SK-N-SH treated with all-trans-retinoic acid at 6 μM for 48 hours (cell line): ENCODE results near the gene ZNF239.
"Not testable (repeated sequence)": the region's sequence is repeated elsewhere in the genome, so short reads cannot be mapped to it uniquely, and the experiment has no call there.

Experiments used
- ATAC-seq: fragments of 200-7000 bp; cut with Tn5 transposase; 3 replicates; pipeline ENCODE4 v1.9.1; 2020; ENCODE audit warnings: mild to moderate bottlenecking, moderate library complexity
- ARNTL ChIP-seq: fragments of 450-650 bp; formaldehyde crosslinking; IDR thresholded peaks from 2 replicates; pipeline ENCODE4 v1.5.0; 2020; ENCODE audit warnings: low read depth, mild to moderate bottlenecking, moderate library complexity, borderline replicate concordance
- GLIS3 ChIP-seq: fragments of 250-450 bp; sonication (Bioruptor Pico); IDR thresholded peaks from 2 replicates; pipeline ENCODE4 v1.5.0; 2020; ENCODE audit warnings: mild to moderate bottlenecking, moderate library complexity
- RARB ChIP-seq: fragments of 250-450 bp; sonication (Bioruptor Pico); IDR thresholded peaks from 2 replicates; pipeline ENCODE4 v1.8.0; 2021; ENCODE audit warnings: mild to moderate bottlenecking, moderate library complexity
- SNAI2 ChIP-seq: fragments of 250-450 bp; sonication (Bioruptor Pico); IDR thresholded peaks from 2 replicates; pipeline ENCODE4 v1.5.0; 2020; ENCODE audit warnings: mild to moderate bottlenecking, moderate library complexity
- TCF4 ChIP-seq: fragments of 250-450 bp; sonication (Bioruptor Pico); IDR thresholded peaks from 2 replicates; pipeline ENCODE4 v1.8.0; 2021; ENCODE audit warnings: mild to moderate bottlenecking, moderate library complexity, borderline replicate concordance
- TSHZ2 ChIP-seq: fragments of 250-450 bp; sonication (Bioruptor Pico); IDR thresholded peaks from 2 replicates; pipeline ENCODE4 v1.5.0; 2020; ENCODE audit warnings: mild to moderate bottlenecking, moderate library complexity
- ZFP3 ChIP-seq: fragments of 250-450 bp; sonication (Bioruptor Pico); IDR thresholded peaks from 2 replicates; pipeline ENCODE4 v1.5.0; 2020; ENCODE audit warnings: mild to moderate bottlenecking, moderate library complexity
- ZFP30 ChIP-seq: fragments of 450-650 bp; formaldehyde crosslinking; IDR thresholded peaks from 2 replicates; pipeline ENCODE4 v1.5.0; 2022; ENCODE audit warnings: mild to moderate bottlenecking, moderate library complexity
- ZNF565 ChIP-seq: fragments of 450-650 bp; formaldehyde crosslinking; conservative IDR thresholded peaks from 2 replicates; pipeline ENCODE4 v1.5.0; 2020; ENCODE audit warnings: low read depth, mild to moderate bottlenecking, moderate library complexity
- ZNF8 ChIP-seq: fragments of 450-650 bp; formaldehyde crosslinking; IDR thresholded peaks from 2 replicates; pipeline ENCODE4 v1.5.0; 2020; ENCODE audit warnings: mild to moderate bottlenecking, moderate library complexity
- TF ChIP-seq, protein P1 (sequence below): fragments of 250-450 bp; sonication (Bioruptor Pico); IDR thresholded peaks from 2 replicates; pipeline ENCODE4 v1.8.0; 2021; ENCODE audit warnings: low read depth, mild to moderate bottlenecking, moderate library complexity, borderline replicate concordance
- TF ChIP-seq, protein P2 (sequence below): fragments of 250-450 bp; sonication (Bioruptor Pico); IDR thresholded peaks from 2 replicates; pipeline ENCODE4 v1.5.1; 2020; ENCODE audit warnings: low read depth, mild to moderate bottlenecking, moderate library complexity
- TF ChIP-seq, protein P3 (sequence below): fragments of 250-450 bp; sonication (Bioruptor Pico); IDR thresholded peaks from 2 replicates; pipeline ENCODE4 v1.5.1; 2021; ENCODE audit warnings: mild to moderate bottlenecking, moderate library complexity
- TF ChIP-seq, protein P4 (sequence below): fragments of 250-450 bp; sonication (Bioruptor Pico); IDR thresholded peaks from 2 replicates; pipeline ENCODE4 v1.8.0; 2020; ENCODE audit warnings: mild to moderate bottlenecking, moderate library complexity, borderline replicate concordance

ZNF239 gene

DNA sequence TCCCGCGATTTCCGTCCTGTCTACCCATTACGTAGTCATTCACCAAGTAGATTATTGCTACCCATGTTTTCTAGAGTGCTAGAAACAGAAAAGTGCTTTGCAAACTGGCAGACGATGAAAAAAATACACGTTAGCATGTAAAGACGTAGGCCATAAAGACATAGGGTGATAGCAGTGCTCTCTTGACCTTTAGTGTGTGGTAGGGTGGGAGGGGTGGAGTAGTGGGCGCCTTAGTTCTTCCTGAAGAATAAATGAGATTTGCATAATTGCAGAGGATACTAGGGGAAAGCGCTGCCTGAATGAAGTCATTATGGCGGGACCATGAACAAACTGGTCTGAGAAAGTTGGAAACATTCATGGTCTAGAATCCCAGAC is 32.8 kb upstream of the ZNF239 start:
- TF ChIP-seq TSHZ2 (CRISPR knock-in tag): no peak
- TF ChIP-seq, protein P1, sequence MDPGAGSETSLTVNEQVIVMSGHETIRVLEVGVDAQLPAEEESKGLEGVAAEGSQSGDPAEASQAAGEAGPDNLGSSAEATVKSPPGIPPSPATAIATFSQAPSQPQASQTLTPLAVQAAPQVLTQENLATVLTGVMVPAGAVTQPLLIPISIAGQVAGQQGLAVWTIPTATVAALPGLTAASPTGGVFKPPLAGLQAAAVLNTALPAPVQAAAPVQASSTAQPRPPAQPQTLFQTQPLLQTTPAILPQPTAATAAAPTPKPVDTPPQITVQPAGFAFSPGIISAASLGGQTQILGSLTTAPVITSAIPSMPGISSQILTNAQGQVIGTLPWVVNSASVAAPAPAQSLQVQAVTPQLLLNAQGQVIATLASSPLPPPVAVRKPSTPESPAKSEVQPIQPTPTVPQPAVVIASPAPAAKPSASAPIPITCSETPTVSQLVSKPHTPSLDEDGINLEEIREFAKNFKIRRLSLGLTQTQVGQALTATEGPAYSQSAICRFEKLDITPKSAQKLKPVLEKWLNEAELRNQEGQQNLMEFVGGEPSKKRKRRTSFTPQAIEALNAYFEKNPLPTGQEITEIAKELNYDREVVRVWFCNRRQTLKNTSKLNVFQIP: no peak
- TF ChIP-seq, protein P2, sequence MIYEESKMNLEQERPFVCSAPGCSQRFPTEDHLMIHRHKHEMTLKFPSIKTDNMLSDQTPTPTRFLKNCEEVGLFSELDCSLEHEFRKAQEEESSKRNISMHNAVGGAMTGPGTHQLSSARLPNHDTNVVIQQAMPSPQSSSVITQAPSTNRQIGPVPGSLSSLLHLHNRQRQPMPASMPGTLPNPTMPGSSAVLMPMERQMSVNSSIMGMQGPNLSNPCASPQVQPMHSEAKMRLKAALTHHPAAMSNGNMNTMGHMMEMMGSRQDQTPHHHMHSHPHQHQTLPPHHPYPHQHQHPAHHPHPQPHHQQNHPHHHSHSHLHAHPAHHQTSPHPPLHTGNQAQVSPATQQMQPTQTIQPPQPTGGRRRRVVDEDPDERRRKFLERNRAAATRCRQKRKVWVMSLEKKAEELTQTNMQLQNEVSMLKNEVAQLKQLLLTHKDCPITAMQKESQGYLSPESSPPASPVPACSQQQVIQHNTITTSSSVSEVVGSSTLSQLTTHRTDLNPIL: no peak
- no peak for TF ChIP-seq RARB
- TF ChIP-seq, protein P3, sequence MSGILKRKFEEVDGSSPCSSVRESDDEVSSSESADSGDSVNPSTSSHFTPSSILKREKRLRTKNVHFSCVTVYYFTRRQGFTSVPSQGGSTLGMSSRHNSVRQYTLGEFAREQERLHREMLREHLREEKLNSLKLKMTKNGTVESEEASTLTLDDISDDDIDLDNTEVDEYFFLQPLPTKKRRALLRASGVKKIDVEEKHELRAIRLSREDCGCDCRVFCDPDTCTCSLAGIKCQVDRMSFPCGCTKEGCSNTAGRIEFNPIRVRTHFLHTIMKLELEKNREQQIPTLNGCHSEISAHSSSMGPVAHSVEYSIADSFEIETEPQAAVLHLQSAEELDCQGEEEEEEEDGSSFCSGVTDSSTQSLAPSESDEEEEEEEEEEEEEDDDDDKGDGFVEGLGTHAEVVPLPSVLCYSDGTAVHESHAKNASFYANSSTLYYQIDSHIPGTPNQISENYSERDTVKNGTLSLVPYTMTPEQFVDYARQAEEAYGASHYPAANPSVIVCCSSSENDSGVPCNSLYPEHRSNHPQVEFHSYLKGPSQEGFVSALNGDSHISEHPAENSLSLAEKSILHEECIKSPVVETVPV (CRISPR knock-in tag): no peak
- TF ChIP-seq ZFP3 (CRISPR knock-in tag): no peak
- no peak for TF ChIP-seq ARNTL
- TF ChIP-seq, protein P4, sequence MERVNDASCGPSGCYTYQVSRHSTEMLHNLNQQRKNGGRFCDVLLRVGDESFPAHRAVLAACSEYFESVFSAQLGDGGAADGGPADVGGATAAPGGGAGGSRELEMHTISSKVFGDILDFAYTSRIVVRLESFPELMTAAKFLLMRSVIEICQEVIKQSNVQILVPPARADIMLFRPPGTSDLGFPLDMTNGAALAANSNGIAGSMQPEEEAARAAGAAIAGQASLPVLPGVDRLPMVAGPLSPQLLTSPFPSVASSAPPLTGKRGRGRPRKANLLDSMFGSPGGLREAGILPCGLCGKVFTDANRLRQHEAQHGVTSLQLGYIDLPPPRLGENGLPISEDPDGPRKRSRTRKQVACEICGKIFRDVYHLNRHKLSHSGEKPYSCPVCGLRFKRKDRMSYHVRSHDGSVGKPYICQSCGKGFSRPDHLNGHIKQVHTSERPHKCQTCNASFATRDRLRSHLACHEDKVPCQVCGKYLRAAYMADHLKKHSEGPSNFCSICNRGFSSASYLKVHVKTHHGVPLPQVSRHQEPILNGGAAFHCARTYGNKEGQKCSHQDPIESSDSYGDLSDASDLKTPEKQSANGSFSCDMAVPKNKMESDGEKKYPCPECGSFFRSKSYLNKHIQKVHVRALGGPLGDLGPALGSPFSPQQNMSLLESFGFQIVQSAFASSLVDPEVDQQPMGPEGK: no peak
- no peak for TF ChIP-seq SNAI2 (CRISPR knock-in tag)
- TF ChIP-seq GLIS3: no peak
- no peak for TF ChIP-seq TCF4
- ATAC-seq: no peak

GRCh38 chr10:43606323-43607198 is 32.1 kb upstream of the ZNF239 start, which contains the start of gene ZNF485:
TSS of gene ZNF485 (plus strand) at chr10:43606438. CDS start at chr10:43607051, 613 bp downstream.
- no peak for TF ChIP-seq ZFP30 (CRISPR knock-in tag)
- TF ChIP-seq GLIS3: 0 out of 2 replicates have a peak, but pooled peaks have one; percentile 36
- no peak for TF ChIP-seq RARB
- TF ChIP-seq, protein P4: no peak
- TF ChIP-seq ZNF565 (CRISPR knock-in tag): no peak
- peak; percentile 98 for ATAC-seq

- peak; percentile 38; the same call in 2 of the 3 replicates for ATAC-seq
- TF ChIP-seq, protein P1: no peak
- no peak for TF ChIP-seq ZNF8 (CRISPR knock-in tag)
- no peak for TF ChIP-seq SNAI2 (CRISPR knock-in tag)
Measured at GRCh38 chr10:43605850-43606322, 31.5 kb upstream of the ZNF239 start.

DNA sequence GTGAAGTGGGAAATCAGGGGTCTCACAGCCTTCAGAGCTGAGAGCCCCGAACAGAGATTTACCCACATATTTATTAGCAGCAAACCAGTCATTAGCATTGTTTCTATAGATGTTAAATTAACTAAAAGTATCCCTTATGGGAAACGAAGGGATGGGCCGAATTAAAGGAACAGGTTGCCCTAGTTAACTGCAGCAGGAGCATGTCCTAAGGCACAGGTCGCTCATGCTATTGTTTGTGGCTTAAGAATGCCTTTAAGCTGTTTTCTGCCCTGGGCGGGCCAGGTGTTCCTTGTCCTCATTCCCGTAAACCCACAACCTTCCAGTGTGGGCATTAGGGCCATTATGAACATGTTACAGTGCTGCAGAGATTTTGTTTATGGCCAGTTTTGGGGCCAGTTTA is 27.2 kb upstream of the ZNF239 start:
- ATAC-seq: not testable (repeated sequence)
